ENCODE results near the gene TBX15.

Gene TBX15

DNA sequence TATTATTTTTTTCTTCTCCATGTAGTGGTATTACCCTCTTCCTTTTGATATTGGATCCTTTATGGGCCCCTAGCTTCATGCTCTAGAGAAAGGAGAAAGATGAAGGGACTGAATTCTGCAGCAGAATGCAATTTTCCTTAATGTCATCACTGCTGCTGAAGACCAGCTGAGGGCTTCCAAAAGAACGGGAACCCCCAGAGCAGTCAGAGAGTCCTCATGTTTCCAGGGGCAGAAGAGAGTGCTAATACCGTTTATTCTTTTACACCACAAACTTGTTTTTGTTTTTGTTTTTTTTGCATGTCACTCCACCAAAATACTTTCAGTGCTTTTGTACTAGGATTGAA is 21.1 kb upstream of the TBX15 start:
- Histone ChIP-seq H3K9me3 (ENCODE audit: control insufficient read depth, low read length) (no peaks in the 10 kb centered on the region), H2AFZ (no peak overlapping the region), H3K4me1 (no peaks in the 10 kb centered on the region), H3K36me3 (ENCODE audit: control insufficient read depth, insufficient read depth, low read length) (no peaks in the 10 kb centered on the region), H3K4me2 (ENCODE audit: low read length) (no peak overlapping the region), H3K9ac (no peak overlapping the region), H3K4me3 (ENCODE audit: low read depth, low read length) (no peak overlapping the region), H3K27ac (no peak overlapping the region), H3K27me3 (ENCODE audit: control insufficient read depth, insufficient read depth, low read length) (peaks cover 9% of the 10 kb centered on the region), H3K79me2 (no peaks in the 10 kb centered on the region)
- TF ChIP-seq CTCF (IDR thresholded peaks at IDR 0.05), result no peak

DNA sequence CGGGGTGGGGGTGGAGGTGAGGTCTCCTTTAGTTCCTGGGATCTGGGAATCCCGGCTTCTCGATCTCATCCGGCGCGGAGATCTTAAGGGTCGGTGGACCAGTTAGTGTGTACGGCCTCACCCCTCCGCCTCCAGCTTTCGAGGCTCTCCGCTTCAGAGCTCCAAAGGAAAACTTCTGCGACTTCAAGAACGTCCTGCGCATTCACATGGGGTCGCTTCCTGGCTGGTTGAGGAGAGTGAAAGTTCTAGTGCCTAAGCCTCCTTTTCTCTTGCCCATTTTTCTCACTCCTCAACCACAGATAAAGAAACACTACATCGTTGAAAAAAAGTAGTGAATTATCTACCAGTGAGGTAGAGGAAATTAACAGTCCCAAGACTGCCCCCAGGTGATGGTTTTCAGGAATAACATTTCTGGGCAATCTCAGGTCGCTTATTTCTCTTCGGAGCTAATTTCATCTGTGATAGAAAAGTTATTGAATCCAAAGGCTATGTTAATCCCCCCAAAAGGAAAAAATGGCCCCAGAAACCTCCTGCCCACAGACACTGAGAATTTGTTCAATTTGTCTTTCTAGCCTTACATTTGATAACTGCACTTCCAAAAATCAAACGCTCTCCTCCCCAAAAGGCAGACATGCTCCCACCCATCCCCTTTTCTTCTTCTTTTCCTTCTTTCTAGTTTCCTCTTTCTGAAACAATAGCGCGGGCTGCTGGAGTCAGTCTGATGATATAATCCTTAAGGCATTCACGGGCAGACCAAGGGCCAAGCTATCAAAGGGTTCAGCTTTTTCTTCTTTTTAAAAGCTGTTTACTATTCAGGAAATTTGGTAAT is 20.6 kb upstream of the TBX15 start:
- Histone ChIP-seq H3K9me3 (ENCODE audit: control insufficient read depth, low read length) (no peaks in the 10 kb centered on the region), H3K27me3 (ENCODE audit: control insufficient read depth, insufficient read depth, low read length) (peaks cover 9% of the 10 kb centered on the region), H3K4me3 (ENCODE audit: low read depth, low read length) (peak overlapping the region; percentile 35), H3K4me1 (no peaks in the 10 kb centered on the region), H3K36me3 (ENCODE audit: control insufficient read depth, insufficient read depth, low read length) (no peaks in the 10 kb centered on the region), H3K27ac (no peak overlapping the region), H3K79me2 (no peaks in the 10 kb centered on the region), H2AFZ (no peak overlapping the region), H3K9ac (no peak overlapping the region), H3K4me2 (ENCODE audit: low read length) (peak overlapping the region; percentile 52)
- peak; percentile 43 for TF ChIP-seq CTCF (IDR thresholded peaks at IDR 0.05)

DNA sequence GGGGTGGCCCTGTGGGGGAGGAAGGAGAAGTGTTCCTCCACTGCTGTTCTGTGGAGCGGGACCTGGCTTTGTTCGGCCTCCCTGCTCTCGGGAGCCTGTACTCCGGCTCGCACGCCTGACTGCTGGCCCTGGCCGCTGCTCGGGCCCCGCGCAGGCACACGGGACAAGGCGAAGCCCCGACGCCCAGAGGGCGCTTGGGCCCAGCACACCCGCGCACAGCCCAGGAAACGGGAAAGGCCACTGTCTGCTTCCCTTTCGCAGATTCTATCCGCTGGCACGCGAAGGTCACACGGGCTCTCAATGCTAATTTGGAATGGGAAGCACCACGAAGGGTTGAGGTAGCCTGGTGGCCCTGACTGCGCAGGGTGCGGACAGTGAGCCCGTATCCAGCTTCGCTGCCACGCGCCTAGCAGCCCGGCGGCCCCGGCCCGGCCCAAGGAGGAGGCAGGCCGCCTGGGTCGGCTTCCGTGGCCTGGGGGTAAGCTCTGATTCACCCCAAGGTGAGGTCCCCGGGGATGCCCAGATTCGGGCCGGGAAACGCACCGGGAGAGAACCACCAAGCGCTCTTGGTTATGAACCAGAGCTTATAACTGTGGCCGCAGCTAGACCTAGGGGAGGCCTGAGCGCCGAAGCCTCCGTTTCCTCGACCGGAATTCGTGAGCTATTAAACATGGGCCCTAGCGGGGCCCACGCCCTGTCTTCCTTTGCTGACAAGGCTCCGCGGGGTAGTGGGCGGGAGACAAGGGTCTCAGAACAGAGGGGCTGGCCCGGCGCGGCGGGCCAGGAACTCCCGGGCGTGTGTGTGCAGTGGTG is 19.7 kb upstream of the TBX15 start:
- no peak overlapping the region for H2AFZ ChIP-seq
- H3K9ac ChIP-seq, result no peak overlapping the region
- peaks cover 9% of the 10 kb centered on the region for H3K27me3 ChIP-seq (ENCODE audit: control insufficient read depth, insufficient read depth, low read length)
- no peak for TF ChIP-seq CTCF (IDR thresholded peaks at IDR 0.05)
- H3K27ac ChIP-seq, result no peak overlapping the region
- no peaks in the 10 kb centered on the region for H3K79me2 ChIP-seq
- no peaks in the 10 kb centered on the region for H3K9me3 ChIP-seq (ENCODE audit: control insufficient read depth, low read length)
- H3K36me3 ChIP-seq (ENCODE audit: control insufficient read depth, insufficient read depth, low read length), result no peaks in the 10 kb centered on the region
- H3K4me3 ChIP-seq (ENCODE audit: low read depth, low read length), result peak overlapping the region; percentile 35
- no peaks in the 10 kb centered on the region for H3K4me1 ChIP-seq
- H3K4me2 ChIP-seq (ENCODE audit: low read length), result peak overlapping the region; percentile 52

- H3K79me2 ChIP-seq, result no peaks in the 10 kb centered on the region
- H3K27me3 ChIP-seq (ENCODE audit: control insufficient read depth, insufficient read depth, low read length), result peaks cover 12% of the 10 kb centered on the region
- H3K27ac ChIP-seq, result no peak overlapping the region
- H3K4me3 ChIP-seq (ENCODE audit: low read depth, low read length), result peak overlapping the region; percentile 3
- TF ChIP-seq CTCF (IDR thresholded peaks at IDR 0.05), result no peak
- no peaks in the 10 kb centered on the region for H3K36me3 ChIP-seq (ENCODE audit: control insufficient read depth, insufficient read depth, low read length)
- H3K4me2 ChIP-seq (ENCODE audit: low read length), result no peak overlapping the region
- no peaks in the 10 kb centered on the region for H3K9me3 ChIP-seq (ENCODE audit: control insufficient read depth, low read length)
- no peak overlapping the region for H2AFZ ChIP-seq
- no peaks in the 10 kb centered on the region for H3K4me1 ChIP-seq
- no peak overlapping the region for H3K9ac ChIP-seq
These were observed 19.2 kb upstream of the TBX15 start for GRCh38 chr1:119007339-119007669.
